GM18511 (cell line): ENCODE data around the gene HOXC6.

Experiments
- ATAC-seq: cut with Tn5 transposase; IDR thresholded peaks from one replicate; pipeline ENCODE4 v1.9.1; 2021; ENCODE audit warnings: mild to moderate bottlenecking, moderate library complexity; ENCODE audit not compliant: unreplicated experiment

HOXC6 gene

DNA sequence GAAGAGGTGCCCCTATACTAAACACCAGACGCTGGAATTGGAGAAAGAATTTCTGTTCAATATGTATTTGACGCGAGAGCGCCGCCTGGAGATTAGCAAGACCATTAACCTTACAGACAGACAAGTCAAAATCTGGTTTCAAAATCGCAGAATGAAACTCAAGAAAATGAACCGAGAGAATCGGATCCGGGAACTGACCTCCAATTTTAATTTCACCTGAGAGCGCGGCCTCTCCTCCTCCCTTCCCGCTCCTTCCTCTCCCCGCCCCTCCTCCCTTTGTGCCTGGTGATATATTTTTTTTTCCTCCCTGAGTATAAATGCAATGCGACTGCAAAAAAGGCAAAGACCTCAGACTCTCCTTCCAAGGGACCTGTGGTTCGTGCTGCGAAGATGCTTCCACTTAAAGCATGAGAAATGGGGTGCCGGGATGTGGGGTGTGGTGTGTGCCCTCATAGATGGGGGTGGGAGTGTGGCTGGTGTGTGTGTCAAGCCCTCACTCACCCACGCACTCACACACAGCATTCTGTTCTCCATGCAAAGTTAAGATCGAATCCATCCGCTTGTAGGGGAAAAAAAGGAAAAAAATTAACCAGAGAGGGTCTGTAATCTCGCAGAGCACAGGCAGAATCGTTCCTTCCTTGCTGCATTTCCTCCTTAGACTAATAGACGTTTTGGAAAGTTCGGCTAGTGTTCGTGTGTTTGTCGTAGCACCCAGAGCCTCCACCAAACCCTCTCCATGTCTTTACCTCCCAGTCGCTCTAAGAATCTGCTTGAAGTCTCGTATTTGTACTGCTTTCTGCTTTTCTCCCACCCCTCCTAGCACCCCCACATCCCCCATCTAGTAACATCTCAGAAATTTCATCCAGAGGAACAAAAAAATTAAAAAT lies 38.8 kb upstream of the HOXC6 start:
- ATAC-seq, result no peak

DNA sequence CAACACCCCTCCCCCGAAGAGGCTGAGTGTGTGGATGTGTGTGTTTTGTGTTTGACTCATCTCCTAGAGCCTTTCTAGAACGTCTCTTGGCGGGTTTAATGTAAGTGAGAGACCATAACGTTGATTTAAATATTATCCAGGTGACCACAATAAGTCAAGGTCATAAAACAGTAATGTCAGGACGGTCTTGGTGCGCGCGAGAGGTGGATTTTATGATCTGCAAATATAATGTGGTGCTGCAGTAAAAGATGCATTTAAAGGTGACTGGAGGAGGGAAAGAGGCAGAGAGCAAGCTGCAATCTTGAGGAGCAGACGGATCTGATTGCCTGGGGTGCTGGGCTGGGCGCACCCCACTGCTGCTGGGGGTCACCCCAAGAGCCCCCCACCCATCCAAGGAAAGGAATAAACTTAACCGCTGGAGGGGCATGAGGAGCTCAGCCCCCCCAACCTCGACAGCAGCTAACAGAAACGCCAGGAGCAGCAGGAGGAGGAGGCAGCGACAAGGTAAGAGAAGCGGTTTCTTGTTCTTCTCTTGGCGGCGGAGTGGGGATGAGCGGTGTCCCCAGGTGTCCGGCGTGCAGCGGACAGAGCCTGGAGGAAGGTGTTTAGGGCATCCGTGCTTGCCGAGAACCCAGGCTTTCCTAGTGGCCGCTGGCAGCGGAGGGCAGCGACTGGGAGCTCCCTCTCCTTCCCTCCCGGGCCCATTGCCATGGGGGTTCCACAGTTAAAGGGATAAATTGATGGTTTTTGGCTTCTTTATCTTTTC lies 37.7 kb upstream of the HOXC6 start:
- ATAC-seq, result no peak

DNA sequence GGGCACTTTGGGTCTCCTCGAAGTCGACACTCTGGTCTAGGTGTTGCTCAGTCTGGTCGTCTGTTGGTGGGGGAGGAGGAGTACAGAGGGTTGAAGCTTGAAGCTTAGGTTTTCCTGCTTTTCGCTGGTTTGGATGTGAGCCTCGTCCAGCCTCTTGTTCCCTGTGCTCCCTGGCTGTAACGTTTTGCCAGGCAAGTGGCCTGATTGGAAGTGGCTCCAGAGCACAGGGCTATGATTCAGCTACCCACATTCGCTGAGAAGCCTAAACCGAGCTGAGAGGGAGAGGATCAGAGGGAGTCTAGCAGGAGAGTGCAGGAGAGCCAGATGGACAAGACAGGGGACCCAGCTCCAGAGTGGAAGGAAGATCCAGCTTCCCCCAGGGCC lies 37.2 kb upstream of the HOXC6 start:
- ATAC-seq, result no peak

DNA sequence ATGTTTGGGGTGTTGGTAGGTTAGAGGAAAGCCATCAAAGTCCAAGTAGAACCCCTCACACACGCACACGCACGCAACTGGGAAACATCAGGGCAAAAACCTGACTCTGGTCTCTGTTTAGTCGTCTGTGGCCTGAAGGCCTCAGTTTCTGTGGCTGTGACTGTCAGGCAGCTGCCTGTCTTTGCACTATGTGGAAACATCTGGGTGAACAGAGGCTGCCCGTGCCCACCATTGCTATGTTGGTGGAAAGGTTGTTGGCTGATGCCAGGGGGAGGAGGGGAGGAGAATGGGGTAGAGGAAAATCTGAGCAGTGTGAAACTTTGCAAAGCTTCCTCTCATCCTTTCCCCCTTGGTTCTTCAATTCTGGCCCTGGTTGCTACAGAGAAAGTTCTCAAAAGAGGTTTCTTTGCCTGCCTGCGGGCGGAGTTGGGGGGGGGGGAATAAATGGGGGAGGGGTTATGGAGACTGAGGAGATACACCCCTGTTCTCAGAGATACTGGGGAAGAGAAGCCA lies 35.8 kb upstream of the HOXC6 start:
- ATAC-seq, result no peak

DNA sequence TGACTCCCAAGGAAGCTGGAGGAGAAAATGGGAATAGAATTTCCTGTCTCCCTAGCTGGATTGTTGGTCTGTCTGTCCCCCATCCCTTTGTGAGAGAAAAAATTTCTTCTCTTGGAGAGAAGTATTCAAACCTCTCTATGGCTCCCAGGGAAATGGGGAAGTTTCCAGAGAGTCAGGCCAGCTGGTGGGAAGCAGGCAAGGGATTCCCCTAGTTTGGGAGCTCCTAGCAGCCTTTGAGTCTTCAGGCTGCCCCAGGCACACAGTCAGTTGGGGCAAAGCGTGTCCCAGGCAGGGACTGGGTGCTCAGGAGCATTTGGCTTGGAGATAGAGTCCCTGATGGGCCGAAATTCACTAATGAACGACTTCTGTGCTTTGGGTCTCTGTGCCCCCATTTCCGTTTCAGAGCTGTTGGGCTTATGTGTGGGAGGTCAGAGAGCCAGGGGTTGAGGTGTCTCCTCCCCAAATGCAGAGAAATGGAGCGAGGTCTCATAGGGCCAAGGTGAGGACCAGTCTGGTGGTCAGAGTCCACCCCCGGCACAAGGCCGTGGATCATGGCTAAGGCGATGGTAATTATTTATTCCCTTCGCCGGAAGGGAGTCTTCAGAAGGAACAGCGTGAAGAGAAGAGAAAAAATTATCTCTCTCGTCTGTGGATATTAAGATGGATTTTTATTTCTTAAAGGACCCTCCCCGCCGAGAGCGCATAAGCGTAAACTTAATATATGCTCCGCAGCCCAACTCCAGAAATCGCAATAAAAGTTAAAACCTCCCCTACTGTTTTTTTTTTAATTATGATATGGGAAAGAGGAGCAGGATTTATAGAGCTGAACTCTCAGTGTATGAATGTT lies 34.9 kb upstream of the HOXC6 start:
- ATAC-seq, result no peak

DNA sequence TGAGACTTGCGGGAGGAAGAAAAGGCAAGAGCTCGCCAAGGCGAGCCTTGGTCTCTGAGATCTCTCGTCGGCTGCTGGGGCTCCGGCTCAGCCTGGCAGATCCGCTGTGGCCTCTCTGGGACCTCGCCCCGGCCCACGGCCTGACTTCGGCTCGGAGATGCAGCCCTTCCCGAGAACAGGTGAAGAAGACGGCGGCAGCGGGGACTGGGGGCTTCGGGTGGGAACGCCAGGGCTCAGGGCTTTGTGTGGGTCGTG lies 34.3 kb upstream of the HOXC6 start:
- no peak for ATAC-seq

DNA sequence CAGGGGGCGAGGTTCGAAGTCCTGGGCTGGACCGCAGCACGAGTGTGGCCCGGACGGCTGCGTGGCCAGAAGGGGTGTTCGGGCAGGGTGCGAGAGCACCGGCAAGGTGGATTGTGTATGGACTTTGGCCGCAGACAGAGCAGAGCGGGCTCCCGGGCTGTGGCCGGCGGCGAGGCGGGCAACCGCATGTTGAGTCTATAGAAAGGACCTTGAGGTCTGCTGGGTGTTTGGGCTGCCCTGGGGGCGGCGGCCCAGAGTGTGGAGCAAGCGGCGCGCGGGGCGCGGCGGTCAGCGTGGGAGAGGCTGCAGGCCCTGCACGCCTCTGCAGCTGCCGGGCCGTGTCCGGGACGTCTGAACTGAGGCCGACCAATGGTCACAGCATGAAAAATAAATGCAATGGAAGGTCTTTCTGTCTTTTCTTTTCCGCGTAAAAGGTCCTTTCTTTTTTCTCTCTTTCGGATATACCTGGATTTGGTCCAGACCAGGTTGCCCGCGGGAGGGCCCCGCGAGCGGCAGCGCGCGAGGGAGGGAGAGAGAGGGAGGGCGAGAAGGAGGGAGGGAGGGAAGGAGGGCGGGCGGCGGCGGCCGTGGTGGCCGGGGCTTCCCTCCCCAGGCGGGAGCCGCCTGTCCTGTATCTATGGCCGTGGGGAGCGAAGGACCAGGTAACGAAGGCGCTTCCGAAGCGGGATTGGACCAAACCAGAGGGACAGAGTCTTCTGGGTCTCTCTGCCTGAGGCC lies 33.8 kb upstream of the HOXC6 start:
- ATAC-seq, result no peak

DNA sequence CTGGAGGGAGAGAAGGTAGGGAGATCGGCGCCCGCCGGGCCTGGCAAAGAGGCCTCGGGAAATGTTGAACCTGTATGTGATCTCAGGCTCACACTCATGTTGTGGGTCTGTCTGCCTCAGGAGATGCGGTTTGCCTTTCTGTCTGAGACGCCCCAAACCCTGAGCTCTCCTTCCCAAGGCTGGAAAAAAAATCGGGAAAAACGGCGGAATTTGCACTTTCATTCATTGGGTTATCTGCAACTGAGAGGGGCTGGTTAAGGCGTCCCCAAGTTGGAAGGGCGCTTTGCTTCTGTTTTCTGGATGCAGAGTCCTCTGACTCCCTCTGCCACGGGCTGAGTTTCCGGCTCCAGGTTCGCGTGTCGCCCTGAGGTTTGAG lies 33.2 kb upstream of the HOXC6 start:
- ATAC-seq, result no peak

DNA sequence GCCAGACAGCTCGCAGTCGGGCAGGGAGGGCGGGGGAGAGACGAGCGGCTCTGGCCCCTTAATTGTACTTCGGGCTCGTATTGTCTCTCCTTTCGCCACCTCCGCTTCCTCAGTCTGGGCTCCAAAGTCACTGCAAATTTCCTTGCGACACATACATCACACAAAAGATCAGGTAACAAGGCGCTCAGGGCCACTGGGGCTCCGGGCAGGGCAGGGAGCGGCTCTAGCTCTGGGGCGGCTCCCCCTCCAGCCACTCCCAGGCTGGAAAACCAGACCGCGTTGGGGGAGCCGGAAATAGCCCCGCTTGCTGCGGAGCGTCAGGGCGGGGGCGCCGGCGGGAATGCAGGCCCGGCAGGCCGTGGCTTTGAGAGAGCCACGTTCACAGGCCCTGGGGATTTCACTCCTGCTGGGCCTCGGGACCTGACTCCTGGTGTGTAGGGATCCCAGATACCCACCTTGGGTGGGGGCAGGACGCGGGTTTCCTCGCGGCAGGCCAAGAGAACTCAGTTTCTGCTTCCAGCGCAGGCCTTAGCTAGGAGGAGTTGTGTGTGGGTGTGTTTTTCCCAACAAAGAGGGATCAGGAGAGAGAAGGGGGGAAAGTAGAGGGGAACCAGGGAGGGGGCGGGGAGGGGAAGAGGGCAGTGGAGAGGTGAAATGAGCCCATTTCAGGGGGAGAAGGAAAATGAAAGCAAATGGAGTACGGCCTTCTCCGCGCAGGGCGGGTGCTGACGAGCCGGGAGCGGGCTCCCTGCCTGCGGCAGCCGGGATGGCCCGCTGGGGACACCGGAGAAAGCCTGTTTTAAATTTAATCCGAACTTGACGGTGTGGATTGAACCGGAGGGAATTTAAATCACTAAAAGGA lies 32.6 kb upstream of the HOXC6 start:
- no peak for ATAC-seq

DNA sequence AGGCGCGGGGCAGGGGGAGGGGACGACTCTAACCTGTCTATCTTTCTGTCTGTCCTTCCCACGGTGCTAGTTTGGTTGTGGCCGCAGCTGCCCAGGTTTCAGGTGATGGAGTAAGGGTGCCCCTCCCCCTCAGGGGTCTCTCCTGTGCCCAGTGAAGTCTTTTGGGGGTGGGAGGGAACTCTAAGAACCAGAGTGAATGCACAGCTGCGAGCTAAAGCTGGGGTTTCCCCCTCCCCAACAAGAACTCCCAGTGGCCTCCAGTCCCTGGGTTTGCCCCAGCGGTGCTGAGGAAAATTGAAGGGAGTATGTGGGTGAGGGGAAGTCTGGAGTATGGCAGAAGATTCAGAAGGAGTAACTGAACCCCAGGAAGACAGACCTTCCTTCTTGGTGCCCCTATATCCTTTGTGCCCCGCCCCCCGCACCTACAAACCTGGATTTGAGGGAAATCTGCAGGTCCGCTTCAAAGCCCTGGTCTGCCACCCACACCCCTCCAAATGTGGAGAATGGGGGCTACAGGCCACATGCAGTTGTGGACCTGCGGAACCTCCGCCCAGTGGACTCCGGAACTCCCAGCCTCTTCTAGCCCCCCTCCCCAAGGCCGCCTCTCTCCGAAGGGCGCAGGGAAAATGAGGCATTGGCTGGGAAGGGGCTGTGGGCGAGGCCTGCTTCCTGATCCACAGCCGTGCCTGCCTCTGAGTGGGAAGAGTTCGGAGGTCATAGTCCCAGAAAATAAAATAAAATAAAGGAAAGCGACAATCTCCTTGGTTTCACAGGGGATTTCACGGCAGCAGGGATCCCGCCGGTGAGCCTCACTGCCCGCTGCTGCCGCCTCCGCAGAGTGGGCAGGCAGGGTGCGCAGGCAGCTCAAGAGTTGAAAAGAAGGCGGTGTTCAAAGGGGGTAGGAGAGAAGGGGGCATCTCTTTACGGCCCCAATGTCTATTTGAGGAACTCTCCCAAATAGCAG lies 31.7 kb upstream of the HOXC6 start:
- ATAC-seq, result no peak

DNA sequence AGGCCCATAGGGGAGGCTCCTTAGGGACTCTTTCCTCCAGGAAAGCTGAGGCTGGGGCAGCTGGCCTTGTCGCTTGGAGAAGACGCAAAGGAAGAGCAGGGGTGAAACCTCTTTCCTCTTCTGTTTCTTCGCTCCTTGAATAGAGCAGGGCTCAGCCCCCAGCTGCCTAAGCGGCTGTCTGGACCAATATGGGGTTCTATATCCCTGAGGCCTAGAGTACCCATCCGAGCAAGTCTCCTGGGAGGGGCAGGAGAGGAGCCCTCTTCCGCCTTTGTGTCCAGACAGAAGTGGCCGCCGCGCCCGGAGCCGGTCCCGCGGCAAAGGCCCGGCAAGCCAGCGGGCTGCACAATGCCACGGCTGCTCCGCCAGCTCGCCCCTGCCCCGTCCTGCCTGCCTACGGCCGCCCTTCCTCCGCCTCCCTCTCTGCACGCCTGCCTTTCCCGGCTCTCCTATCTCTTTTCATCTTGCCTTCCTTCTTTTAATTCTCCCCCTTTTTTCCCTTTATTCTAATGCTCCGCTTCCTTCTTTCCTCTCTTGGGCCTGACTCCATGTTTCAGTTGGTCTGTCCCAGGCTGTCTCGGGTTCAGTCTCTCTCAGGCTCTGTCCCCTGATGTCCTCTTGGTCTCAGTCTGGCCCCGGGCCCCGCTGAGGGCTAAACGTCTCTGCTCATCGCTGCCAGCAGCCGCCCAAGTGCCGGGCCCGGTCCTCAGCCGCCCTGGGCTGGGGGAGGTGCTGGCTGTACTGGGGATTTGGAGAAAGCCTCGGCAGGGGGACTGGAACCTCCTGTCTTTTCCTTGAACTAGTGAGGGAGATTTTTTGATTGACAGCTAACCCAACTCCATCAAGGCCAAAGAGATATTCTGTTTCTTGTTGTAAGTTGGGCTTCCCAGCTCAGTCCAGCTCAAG lies 30.8 kb upstream of the HOXC6 start:
- ATAC-seq, result no peak

DNA sequence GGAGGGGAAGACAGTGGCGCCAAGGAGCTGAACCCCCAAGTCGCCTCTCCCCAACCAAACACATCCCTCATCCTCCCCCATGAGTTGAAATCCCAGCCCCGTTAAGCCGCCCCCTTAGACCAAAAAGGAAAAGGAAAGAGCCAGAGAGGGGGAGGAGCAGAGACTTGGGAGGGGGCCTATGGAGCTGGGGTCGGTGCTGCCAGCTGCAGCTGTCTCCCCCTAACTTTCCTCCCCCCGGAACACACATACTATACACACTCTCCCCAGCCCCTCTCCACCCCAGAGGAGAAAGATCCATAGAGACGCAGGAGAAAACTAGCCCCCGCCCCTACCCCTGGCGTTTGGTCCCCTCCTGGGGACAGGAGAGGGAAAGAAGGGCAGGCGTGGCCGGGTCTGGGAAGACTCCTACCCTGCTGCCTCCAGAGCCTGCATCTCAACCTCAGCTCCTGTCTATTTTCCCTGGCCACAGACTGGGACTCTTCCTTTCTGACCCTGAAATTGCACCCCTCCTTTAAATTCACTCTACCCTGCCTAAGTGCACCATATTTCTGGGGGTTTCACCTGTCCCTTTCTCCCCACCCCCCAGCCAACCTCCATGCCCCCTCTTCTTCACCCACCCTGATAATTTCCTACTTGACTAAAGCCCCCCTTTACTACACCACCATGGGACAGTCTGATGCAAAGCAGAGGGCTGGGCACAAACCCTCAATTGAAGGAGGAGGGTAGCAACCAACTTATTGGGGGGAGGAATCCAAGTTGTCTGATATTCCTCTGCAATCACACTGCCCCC lies 29.9 kb upstream of the HOXC6 start:
- ATAC-seq, result no peak

DNA sequence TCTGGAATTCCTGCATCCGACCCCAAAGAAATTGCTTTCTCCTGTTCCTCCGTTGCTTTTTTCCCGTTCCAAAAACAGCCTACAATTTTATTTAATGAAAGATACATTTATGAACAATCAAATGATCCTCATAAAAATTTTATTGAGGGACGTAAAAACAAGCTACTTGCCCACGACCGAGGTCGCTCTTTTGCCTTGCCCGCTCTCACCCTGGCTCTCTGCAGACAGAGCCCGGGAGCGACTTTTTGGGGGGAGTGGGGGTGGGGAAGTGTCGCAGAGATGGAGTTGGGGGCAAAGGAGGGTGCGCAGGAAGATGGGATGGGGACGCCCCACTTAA lies 29.4 kb upstream of the HOXC6 start:
- ATAC-seq, result no peak

DNA sequence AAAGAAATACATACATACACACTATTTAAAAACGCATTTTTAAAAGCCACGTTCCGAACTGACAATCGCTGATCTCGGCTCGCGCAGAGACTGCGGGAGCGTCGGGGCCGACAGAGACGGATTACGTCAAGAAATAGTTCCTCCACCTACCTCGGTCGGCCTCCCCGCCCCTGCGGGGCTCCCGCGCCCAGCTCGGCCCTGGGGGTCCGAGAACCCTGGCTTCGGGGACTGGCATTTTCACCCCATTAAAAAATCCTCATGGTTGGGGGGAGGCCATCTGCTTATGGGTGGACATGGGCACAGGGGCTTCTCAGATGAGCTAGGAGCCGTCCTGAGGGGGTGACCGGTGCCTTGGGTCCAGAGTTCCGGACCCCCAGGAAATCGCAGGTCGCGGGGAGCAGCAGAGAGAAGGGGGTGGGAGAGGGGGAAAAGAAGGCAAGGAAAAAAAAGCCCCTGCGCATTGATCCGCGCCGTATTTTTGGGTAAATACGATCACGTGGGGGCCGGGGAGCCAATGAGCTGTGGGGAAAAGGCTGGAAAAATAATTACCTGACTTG lies 28.6 kb upstream of the HOXC6 start:
- no peak for ATAC-seq

DNA sequence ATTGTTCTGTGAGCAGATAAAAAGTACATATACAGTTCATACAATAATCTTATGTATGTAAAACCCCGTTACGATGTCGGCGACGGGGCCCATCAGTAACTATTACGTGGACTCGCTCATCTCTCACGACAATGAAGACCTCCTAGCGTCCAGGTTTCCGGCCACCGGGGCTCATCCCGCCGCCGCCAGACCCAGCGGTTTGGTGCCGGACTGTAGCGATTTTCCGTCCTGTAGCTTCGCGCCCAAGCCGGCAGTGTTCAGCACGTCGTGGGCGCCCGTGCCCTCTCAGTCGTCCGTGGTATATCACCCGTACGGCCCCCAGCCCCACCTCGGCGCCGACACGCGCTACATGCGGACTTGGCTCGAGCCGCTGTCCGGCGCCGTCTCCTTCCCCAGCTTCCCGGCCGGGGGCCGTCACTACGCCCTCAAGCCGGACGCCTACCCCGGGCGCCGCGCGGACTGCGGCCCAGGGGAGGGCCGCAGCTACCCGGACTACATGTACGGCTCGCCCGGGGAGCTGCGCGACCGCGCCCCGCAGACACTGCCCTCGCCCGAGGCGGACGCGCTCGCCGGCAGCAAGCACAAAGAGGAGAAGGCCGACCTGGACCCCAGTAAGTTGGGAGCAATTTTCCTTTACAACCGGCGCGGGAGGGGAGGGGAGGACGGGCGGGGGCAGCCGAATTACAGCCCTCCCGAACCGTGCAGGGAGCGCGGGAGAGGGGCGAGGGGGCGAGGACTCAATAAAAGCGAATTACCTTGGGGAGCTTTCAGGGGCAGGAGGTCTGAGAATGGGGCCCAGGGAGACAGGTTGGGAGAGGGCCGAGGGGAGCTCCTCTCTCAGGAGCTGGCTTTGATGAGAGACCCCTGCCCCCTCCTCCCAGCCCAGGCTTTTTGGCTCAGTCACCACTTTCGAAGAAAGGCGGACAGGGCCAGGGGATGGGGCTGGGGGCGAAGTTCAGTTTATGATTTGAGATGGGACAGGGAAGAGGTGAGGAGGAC lies 27.8 kb upstream of the HOXC6 start, which contains the start of gene HOXC9:
Gene HOXC9, plus strand, starts transcription at position 46 of the 999 bp plus-strand sequence. Its CDS starts 28 bp downstream, at position 74.
- ATAC-seq, result no peak
